Stimulated activated CD8-positive, alpha-beta memory T cell treated with anti-CD3 and anti-CD28 coated beads, Interleukin-15, amount 100 ng/mL, for 24 hours (primary cell): Measurements from ENCODE around the gene NMNAT3.

Experiments used
- DNase-seq: peaks from one replicate; pipeline ENCODE4 v3.0.0-alpha.2; 2020; ENCODE audit warnings: low read depth

NMNAT3 gene

GRCh38 chr3:139578783-139579182 lies 99.0 kb downstream of the NMNAT3 start:
- DNase-seq, result no peak

GRCh38 chr3:139577909-139578308 lies 99.9 kb downstream of the NMNAT3 start:
- DNase-seq, result no peak

GRCh38 chr3:139577346-139577745 lies 100.4 kb downstream of the NMNAT3 start:
- no peak for DNase-seq

GRCh38 chr3:139574026-139574947 lies 103.5 kb downstream of the NMNAT3 start:
- DNase-seq, result no peak

- DNase-seq, result no peak
Observed at GRCh38 chr3:139572847-139573672, 104.7 kb downstream of the NMNAT3 start.

GRCh38 chr3:139571711-139572110 lies 106.1 kb downstream of the NMNAT3 start:
- DNase-seq, result no peak

- no peak for DNase-seq
Observed at GRCh38 chr3:139564294-139564861, 113.4 kb downstream of the NMNAT3 start.

GRCh38 chr3:139561959-139562676 lies 115.7 kb downstream of the NMNAT3 start:
- DNase-seq, result no peak

GRCh38 chr3:139561255-139561817 lies 116.4 kb downstream of the NMNAT3 start:
- DNase-seq, result no peak

GRCh38 chr3:139560411-139560810 lies 117.4 kb downstream of the NMNAT3 start:
- no peak for DNase-seq

- DNase-seq, result no peak
Observed at GRCh38 chr3:139559541-139559940, 118.2 kb downstream of the NMNAT3 start.

- DNase-seq, result no peak
Observed at GRCh38 chr3:139558351-139559266, 119.2 kb downstream of the NMNAT3 start.

GRCh38 chr3:139557041-139557440 lies 120.7 kb downstream of the NMNAT3 start:
- no peak for DNase-seq

- no peak for DNase-seq
Observed at GRCh38 chr3:139555249-139555648, 122.5 kb downstream of the NMNAT3 start.

GRCh38 chr3:139554628-139555027 lies 123.1 kb downstream of the NMNAT3 start:
- DNase-seq, result no peak

- no peak for DNase-seq
Observed at GRCh38 chr3:139552632-139553365, 125.0 kb downstream of the NMNAT3 start.

- DNase-seq, result no peak
Observed at GRCh38 chr3:139548801-139549200, 129.0 kb downstream of the NMNAT3 start.

GRCh38 chr3:139547666-139548065 lies 130.1 kb downstream of the NMNAT3 start:
- no peak for DNase-seq

GRCh38 chr3:139546772-139547171 lies 131.0 kb downstream of the NMNAT3 start:
- no peak for DNase-seq
